Stimulated activated CD8-positive, alpha-beta memory T cell treated with anti-CD3 and anti-CD28 coated beads, Interleukin-12 subunit alpha, Interleukin-12 subunit beta, amount 100 ng/mL, for 4 hours (primary cell): Measurements from ENCODE around the gene PTPRG.

Experiments
- DNase-seq: peaks from one replicate; pipeline ENCODE4 v3.0.0-alpha.2; 2020; ENCODE audit warnings: low read depth

PTPRG gene

DNA sequence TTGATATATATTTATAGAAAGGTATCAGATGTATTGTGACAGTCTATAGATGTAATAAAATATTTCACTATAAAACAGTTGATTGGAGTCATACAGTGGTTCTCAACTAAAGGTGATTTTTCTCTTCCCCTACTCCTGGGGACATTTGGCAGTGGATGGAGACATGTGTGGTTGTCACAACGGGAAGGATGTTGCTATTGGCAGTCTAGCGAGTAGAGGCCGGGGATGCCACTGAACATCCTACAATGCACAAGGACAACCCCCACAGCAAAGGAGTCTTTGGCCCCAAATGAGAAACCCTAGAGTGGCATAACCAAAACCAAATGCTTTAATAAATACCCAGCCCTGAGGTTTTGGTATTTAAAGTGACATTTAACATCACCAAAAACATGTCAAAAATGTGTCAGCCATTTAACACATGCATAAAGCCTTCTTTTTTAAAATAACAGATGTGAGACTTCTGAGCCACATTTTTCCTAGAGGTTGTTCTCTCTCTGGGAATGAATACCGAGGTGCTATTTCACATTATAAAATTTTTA, 367.5 kb downstream of the PTPRG start:
- DNase-seq, result no peak

DNA sequence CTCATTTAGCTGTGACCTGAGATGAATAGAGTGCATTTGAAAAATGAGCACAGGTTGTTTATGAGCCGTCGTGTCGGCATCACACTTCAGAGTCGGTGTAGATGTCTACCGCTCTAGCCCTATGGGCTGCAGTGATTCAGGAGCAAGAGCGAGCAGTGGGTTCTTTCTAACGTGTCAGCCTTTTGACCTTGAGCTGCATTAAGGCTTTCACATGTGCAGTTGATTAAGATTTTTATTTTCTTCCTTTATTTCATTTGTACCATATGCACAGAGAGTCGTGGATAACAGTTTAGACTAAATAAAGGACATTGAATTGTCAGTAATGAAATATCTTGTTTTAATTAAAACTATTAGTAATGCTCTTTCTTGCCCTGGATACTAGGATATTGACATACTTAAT, 368.2 kb downstream of the PTPRG start:
- DNase-seq, result no peak

DNA sequence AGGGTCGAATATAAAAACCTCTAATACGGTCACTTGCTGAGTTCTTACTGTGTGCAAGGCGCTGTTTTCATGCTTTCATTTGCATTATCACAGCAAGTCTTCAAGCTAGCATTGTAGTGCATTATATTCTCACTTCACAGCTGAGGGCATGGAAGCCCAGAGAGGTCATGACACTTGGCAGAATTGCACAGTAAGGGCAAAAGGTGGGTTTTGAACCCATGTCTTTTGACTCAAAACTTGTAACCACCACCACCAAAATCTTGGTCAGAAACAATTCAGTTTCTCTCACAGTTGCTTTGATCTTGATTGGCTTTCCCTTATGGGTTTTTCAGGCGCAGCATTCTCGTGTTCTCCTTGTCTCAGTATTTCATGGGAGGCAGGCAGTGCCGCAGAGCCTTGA, 371.1 kb downstream of the PTPRG start:
- no peak for DNase-seq

DNA sequence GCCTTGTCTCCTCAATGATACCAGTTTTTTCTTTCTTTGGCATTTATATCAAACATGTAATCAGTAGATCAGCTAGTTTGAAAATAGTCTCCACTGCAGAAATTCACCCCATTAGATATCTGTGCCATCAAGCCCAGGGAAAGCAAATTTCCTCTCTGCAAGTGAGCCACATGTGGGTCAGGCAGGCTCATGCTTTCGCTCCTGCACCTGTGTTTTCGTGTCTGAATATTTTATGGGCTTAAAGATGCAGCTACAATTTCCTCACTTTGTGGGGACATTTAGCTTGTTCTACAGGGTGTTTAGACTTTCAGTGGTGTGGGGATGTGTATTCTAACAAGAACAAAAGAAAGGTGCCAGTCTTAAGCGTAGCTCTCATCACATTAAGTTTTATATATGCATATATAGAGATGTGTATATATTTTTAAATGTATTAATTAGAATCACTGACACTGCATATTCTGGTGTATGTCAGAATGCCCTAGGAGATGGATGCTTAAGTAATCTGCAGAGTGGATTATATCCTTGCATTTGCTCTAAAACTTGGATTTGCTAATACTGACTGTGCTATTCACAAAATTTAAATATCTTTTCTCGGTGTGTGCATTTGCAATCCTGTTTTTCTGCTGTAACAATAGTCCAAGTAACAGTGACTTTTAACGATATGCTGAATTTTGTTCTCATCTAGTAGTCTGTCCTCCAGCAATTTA, 372.6 kb downstream of the PTPRG start:
- no peak for DNase-seq

DNA sequence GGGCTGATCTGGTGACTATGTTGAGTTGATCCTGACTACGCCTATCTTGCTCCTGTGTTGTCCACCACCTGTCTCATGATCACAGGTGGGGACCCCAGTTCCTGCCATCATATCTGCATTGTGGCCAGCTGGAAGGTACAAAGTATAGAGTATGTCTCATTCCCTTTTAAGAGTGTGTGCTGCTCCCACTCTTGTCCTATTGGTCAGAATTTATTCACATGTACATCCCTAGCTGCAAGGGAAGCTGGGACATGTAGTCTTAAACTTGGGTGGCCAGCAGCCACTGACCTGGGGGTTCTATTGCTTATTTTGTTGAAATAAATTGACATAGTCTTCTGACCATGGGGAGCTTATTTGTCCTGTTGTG, 373.1 kb downstream of the PTPRG start:
- no peak for DNase-seq

DNA sequence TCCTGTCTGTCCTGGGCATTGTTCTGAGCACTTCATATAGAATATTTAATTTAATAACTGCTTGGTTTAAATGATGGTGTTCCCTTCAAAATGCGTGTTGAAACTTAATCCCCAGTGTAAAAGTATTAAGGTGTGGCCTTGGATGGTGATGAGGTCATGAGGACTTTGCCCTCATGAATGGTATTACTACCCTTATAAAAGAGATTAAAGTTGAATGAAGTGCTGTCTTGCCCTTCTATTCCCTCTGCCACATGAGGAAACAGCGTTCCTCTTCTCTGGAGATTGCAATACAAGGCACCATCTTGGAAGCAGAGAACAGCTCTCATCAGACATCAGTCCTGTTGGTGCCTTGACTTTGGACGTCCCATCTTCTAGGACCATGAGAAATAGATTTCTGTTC, 374.4 kb downstream of the PTPRG start:
- no peak for DNase-seq

DNA sequence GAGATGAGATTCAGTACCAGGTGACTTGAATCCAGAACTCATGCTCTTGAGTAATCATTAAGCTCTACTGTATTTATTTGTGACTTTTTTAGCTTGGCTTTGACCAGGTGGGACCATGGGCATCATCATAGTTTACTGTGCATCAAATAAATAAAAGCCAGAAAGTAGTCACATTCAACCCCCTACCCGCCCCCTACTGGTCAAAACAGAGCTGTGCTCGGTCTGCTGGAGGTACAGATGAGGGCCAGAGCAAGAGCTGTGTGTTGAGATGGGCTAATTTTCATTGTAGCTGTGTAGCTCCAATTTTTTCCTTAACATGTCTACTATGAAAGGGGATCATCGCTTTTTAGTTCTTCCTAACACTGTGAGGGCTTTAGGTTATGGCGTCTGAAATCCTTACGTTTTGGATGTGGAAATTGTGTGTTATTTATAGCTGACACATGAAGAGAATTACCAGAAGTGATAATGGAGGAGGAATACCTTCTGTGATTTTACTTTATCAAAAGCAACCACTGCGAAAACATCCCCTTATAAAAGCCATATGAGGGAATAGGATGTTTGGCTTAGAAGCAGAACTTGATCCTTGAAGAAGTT, 375.1 kb downstream of the PTPRG start:
- no peak for DNase-seq

DNA sequence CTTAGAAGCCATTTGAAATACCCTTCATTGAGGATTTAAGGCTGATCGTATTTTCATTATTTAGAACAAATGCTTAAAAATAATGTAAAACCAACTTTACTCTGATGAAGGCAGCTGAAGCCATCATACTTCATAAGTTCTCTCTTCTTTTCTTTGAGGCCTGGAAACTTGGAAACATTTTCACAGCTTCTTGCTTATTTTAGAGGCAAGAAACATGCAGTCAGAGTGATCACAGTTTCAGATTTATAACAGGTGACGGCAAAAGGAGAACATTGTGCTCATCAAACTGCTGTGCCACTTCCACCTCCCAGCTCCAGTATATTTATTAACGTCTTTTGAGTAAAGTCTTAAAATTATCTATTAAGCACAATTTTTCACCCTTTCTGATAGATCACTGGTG, 376.1 kb downstream of the PTPRG start:
- no peak for DNase-seq

DNA sequence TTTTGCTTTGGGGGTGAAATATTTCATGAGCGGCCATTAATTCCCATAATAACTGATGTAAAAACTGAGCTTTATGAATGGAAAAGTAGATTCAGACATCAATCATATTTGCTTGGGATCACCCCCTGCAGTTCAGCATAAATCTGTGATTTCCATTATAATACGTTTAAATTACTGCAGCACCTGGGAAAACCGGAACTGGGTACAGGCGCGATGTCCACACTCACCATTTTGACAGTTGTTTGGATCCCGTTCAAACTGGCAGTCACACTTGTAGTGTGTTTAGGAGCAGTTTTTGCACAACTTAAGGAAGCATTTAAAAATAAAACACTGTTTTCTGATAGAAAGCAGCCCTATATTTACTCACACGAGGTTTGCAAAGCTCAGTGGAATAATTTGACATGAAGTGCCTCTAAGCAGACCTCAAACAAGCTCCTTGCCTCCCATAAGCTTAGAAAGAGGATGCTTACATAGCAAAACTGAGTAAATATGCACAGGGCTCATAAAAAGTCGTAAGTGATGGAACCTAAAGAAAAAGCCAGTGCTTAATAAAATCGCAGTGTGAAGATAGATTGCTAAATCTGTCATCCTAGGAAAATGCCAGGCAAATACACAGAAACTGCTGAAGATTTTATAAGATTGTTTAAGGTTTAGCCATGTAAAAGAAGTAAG, 377.6 kb downstream of the PTPRG start:
- no peak for DNase-seq

DNA sequence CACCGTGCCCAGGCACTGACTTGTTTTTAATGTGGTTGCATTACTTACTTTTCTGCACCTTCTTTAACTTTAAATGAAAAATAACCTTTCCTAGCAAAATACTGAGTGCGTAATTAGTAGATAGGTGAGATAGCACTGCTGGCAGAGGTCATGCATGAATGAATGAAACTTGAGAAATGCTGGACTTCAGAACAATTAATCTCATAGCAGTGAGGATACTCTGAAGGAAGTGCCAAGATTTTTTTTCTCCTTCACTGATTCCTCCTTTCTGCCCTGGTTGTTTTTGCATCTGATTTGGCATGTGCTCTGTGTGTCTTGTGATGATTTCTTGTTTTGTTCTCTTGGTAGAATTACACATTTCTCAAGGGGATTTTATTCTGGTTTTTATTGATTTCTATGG, 378.9 kb downstream of the PTPRG start:
- DNase-seq, result no peak

DNA sequence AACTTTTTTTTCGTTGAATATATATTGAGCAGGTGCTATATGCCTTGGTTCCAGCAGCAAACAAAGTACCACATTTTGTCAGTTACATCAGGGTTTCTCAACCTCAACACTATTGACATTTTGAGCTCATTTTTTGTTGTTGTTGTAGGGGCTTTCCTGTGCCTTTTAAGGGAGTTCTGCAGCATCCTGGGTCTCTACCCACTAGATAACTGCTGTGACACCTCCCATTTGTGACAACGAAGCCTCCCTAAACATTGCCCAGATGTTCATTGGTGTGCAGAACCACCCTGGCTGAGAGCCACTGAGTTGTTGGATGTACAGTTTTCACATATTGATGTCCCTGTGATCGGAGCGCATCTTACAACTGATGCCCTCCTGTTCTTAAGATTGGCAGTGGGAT, 382.6 kb downstream of the PTPRG start:
- DNase-seq, result no peak

DNA sequence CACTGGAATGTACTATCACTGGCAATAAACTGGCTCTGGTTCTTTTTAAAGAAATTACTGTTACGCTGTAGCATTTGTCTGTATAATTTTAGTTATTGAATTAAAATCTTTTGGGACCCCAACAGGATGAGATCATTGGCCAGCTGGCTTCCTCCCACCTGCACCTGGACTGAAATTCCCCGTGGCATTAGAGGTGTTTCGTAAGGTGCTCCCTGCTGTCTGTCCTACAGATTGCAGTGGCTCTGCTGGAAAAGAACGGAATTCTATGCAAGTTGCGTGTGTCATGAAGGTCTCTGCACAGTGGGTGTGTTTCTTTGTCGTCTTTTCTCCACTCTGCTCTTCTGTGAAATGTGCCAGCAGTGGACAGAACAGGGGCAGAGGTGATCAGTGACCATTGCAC, 383.4 kb downstream of the PTPRG start:
- no peak for DNase-seq

DNA sequence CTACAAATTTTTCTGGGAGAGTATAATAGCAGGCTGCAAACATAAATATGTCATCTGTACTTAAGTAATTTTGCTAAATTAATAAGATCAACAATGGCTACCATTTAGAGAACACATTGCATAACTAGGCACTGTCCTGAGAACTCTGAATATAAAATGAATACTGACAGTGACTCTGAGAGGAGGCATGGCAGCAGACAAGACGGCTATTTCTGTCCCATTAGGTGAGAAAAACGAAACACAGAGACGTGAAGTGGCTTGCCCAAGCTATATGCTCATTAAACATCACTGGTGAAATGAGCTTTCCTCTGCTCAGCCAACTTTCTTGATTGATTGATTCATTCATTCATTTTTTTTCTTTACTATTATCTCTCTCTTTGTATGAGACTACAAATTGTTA, 384.3 kb downstream of the PTPRG start:
- no peak for DNase-seq

DNA sequence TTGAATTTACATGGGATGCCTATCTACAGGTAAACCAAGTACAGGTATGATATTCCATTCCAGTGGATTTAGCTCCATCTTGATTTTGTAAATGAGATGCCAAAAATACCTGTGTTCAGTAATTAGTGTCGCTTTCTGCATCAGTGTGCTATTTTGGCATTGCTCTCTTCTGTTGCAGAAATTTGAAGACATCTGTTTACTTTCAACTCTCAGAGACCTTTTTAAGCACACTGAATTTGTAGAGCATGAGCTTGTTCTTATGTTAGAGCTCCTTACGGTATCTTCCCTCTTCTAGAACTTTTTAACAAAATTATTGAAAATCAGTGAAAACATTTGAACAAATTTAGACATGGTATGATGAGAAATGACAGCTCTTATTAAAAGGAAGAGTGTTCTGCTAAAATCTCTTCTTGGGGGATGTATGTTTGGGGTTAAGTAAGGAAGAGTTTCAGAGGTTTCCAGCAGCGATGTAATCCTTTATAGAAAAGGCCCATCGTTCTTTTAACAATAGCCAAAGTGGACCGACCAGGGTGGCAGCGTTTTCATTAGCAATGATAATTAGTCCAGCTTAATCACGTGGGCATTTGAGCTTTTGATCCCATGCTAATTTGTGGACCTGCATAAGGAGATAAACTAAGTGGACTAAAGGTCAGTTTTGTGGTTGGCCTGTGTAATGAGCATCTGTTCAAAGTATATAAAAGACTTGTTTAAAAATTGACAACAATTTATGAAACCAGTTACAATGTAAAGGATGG, 385.4 kb downstream of the PTPRG start:
- no peak for DNase-seq

DNA sequence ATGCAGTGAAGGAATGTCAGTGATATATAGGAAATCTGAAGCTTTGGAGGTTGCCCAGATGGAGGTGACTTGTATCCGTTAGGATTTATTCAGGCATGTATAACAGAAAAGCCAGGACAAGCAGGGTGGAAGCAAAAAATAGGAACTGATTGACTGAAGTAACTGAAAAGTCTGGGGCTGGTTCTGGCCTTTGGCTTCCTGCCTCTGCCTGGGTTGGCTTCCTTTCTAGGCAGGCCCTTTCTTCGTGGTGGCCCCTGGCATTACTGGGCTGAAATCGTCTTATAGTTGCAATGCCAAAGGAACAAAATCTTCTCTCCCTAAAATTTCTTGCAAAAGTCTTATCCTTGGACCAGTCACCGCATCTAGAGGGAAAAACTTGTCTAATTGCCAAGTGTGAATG, 386.1 kb downstream of the PTPRG start:
- no peak for DNase-seq

DNA sequence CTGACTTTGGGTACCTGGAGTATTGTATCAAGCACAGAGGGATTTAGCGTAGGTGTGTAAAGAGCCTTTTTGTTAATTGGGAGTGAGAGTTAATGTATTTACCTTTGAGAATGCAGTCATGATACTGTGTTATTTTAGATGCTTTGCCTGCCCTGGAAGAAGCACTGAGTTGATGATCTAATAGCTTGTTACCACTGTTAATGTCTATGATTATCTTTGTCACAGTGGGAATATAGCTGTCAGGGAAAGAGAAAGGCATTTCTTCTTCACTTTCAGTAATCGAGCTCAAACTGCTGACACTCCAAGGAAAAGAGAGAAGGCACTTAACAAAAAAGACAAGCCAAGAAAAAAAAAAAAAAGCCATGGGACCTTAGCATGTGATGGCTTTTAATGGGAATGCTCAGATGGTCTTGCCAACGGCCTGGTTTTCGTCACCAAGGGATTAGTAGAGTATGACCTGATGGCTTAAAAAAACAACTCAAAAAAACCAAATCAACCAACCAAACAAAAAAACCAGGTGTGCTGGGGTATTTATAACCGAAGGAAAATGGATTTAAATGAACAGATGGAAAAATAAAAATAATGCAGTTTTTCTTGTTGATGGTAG, 387.4 kb downstream of the PTPRG start:
- DNase-seq, result no peak

DNA sequence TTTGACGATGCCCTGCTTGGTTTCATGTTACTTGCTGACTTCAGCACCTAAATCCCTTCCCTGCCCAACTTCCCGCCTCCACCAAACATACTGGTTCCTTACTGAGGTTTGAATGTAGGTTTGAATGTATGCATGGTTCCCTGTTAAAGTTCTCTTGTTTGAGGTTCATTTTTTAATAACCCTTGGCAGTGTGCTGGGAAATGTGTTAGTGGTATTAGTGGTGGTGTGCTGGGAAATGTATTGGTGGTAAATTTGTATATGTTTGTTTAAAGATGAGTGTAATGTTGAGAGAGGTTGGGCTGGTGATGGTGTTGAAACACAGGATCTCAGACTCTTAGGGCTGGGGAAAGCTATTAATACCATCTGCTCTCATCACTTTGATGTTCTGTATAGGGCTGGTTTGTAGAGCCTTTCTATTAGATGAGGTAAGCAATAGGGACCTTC, 392.7 kb downstream of the PTPRG start:
- DNase-seq, result no peak

DNA sequence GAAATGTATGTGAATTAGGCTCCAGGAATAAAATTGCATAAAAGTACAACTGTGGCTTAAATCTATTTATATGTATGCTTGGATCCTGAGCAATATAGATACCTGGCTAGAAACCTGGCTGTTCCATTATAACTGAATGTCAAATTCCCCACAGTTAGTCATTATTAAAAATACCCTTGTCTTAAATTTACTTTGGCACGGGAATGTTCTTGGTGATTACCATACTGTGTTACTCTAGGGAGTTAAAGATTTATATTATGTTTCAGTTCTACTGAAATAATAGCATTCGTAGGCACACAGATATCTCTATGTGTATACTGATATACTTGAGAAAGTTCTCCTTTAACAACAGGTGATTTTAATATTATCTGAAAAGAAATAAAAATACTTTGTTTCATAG, 394.1 kb downstream of the PTPRG start:
- no peak for DNase-seq

DNA sequence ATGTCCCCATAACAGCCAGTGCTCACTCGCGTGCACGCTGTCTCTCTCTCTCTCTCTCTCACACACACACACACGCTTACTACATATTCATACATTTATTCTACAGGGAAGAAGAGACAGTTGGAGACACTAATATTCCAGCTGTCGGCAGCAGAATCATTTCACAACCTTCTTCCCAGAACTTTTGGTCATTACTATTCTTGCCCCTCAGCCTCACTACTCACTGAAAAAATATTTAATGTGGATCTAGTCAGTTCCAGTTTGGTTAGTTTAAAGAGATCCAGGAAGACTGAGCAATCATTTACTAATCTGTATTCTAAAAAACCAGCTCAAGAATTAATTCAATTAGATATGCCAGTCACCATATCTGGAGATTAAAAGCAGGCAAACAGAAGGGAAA, 394.9 kb downstream of the PTPRG start:
- no peak for DNase-seq

DNA sequence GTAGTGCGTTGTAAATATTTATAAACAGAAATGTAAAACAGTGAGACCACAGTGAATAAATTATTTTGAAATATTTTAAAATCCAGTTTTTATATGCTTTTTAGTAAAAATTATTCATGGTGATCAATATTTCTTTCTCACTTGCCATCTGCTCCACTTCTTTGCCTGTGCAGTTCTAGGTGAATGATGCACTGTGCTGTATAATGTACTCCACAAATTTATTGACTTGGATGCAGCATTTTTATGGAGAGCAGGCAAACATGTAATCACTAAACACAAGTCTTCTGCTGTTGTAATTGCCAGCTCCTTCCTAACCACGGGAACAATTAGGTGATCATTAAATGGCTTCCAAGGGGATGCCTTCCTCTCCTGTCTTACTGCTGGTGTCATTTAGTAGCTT, 395.9 kb downstream of the PTPRG start:
- no peak for DNase-seq

DNA sequence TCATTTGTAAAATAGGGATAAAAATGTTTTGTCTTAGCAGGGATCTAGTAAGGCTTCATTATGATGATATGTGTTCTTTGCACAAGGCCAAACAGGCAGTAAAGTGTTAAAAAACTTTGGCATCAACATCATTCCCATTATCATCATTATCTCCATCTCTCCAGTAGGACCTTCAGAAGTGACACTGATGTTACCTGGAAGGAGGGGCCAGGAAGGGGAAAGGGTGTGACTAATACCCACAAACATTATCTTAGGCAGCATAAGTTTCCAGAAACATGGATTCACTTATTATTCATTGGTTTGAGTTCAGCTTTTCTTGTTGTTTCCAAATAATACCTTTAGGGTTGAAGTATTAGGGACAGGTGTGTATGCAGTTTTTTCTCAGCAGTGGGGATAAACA, 399.6 kb downstream of the PTPRG start:
- DNase-seq, result no peak

DNA sequence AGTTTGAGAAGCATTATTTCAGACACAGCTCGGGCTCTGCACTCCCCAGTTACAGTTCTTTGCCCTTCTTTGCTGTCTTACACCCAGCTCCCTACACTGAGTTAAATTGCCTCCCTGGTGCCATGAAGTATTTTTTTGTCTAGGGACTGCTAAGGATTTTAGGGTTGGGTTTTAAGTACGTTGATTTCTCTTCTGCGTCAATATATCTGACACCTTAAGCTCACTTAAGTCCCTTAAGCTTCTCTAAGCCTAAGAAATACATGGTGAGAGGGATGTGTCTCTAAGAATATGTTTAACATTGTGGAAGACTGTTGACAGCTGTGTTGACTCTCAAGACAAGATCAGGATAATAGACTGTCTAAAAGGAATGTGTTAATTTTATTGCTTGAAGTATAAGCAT, 400.5 kb downstream of the PTPRG start:
- DNase-seq, result no peak
